ENCODE measurements around the gene FAM53B.

FAM53B gene

DNA sequence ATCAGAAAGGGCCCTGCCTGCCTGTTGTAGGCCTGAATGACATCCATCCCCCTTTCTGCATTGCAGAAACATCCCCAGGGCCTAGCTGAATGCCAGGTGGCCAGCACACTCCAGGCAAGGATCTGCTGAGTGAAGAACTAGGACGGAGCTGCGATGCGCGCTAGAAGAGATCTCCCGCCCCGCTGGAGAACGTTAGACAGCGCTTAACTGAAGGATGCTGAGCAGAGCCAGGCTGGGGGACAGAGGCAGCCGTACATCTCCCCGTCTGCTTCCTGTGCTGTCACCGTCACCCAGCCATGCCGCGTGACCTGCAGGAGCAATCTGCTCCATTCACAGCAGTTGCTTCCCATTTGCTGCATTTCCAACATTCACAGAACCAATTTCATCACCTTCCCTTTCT lies 73.3 kb downstream of the FAM53B start:
- peak overlapping the region; percentile 84 for H3K27ac Mint-ChIP-seq
- DNase-seq = no peak
- H3K9me3 Mint-ChIP-seq = no peaks in the 10 kb centered on the region
- peak; percentile 23 to 42 for ATAC-seq (replicated peaks)
- H3K27me3 Mint-ChIP-seq = no peaks in the 10 kb centered on the region
- peak overlapping the region in 1 of 2 donors; percentile 29 for H3K4me3 Mint-ChIP-seq
- peaks cover 10 to 16% of the 10 kb centered on the region in 2 donors for H3K36me3 Mint-ChIP-seq
- H3K4me1 Mint-ChIP-seq = peaks cover 55 to 91% of the 10 kb centered on the region in 2 donors

DNA sequence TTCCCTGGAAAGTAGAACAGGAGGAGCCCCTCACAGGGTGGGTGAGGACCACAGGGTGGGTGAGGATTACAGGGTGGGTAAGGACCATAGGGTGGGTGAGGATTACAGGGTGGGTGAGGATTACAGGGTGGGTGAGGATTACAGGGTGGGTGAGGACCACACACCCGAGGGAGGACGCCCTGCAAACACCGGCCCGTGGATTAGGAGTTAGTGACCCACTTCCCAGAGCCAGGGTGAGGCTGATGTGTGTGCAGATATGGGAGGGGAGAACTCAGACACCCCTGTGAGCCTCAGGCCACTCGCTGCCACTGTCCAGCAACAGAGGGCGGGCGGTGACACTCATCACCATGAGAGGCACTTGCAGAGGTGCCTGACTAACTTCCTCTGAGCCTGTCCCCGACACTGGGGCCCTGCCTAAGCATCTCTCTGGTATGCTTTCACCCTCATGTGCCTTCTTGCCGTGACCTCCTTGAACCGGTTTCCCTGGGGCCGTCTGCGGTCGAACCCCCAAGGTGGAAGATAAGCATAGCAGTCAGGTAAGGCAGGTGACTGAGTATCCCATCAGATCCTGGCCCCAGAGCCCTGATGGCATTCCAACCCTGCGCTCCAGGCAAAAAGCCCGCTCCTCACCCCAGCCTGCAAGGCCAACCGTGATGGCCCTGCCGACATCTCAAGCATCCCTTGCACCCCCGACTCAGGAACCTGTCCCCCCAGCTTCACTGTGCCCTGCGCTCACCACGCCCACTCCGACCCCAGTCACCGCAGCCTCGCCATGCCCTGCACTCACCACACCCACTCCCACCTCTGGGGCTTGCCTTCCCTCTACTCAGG lies 74.1 kb downstream of the FAM53B start:
- H3K27ac Mint-ChIP-seq = peak overlapping the region; percentile 84
- DNase-seq (no peak), ATAC-seq (replicated peaks) (no peak)
- H3K27me3 Mint-ChIP-seq = no peaks in the 10 kb centered on the region
- H3K4me1 Mint-ChIP-seq = peaks cover 54 to 90% of the 10 kb centered on the region in 2 donors
- peaks cover 13 to 14% of the 10 kb centered on the region in 2 donors for H3K36me3 Mint-ChIP-seq
- no peaks in the 10 kb centered on the region for H3K9me3 Mint-ChIP-seq
- no peak overlapping the region for H3K4me3 Mint-ChIP-seq

- Mint-ChIP-seq H3K27me3 (no peaks in the 10 kb centered on the region), H3K4me3 (no peak overlapping the region), H3K9me3 (no peaks in the 10 kb centered on the region), H3K27ac (peak overlapping the region; percentile 57), H3K36me3 (peaks cover 12 to 15% of the 10 kb centered on the region in 2 donors), H3K4me1 (peaks cover 50 to 90% of the 10 kb centered on the region in 2 donors)
- ATAC-seq (replicated peaks) (no peak), DNase-seq (no peak)
These were observed 74.9 kb downstream of the FAM53B start for GRCh38 chr10:124669141-124669823.

- no peak for ATAC-seq (replicated peaks)
- Mint-ChIP-seq H3K4me3 (no peak overlapping the region), H3K27me3 (no peaks in the 10 kb centered on the region), H3K4me1 (peaks cover 50 to 90% of the 10 kb centered on the region in 2 donors), H3K9me3 (no peaks in the 10 kb centered on the region), H3K36me3 (peaks cover 12 to 15% of the 10 kb centered on the region in 2 donors), H3K27ac (peak overlapping the region; percentile 86)
- no peak for DNase-seq
These were observed 75.6 kb downstream of the FAM53B start for GRCh38 chr10:124668517-124669051.

DNA sequence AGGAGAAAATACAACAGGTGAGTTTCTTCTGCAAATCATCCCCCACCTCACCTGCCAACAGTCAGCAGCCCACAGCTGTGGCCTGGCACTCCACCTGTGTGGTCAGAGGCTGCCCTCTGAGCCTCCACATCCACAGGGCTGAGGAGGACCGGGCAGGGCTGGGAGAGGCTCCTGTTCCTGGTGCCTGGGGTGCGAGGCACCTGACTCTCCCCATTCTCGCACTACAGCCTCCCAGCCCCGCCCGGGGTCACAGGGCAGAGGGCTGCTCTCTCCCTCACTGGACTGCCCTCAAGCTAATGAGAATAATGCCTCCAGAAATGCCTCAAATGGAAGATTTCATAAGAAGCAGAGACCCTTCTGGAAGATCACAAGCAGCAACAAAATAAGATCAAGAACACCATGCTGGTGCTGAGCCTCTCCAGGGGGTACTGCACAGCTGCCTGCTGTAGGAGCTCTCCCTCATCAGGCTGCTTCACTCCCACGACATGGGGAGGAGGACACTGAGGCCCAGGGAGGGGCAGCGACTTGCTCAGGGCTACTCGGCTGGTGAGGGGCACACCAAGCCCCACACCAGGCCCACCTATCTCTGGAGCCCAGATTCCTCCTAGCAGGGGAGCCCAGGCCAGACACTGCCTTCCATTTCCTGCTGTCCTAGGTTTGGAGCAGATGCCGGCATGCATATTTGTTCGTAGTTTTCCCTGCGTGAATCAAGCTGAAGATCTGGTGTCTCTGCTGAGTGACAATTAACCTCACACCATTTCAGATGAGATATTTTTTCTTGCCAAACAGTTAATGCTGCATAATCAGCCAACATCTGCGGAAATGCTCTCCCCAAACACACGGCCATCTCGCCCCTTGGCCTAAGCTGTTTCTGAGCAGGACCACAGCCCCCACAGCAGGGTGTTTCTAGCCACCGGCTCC lies 76.5 kb downstream of the FAM53B start:
- Mint-ChIP-seq H3K27ac (peak overlapping the region; percentile 86), H3K36me3 (peaks cover 15% of the 10 kb centered on the region in 2 donors), H3K4me1 (peaks cover 47 to 90% of the 10 kb centered on the region in 2 donors), H3K27me3 (no peaks in the 10 kb centered on the region), H3K4me3 (no peak overlapping the region), H3K9me3 (no peaks in the 10 kb centered on the region)
- DNase-seq (no peak), ATAC-seq (replicated peaks) (no peak)

- ATAC-seq (replicated peaks) (no peak), DNase-seq (no peak)
- peaks cover 15% of the 10 kb centered on the region in 2 donors for H3K36me3 Mint-ChIP-seq
- H3K27ac Mint-ChIP-seq = peak overlapping the region; percentile 47
- H3K4me3 Mint-ChIP-seq = no peak overlapping the region
- H3K9me3 Mint-ChIP-seq = no peaks in the 10 kb centered on the region
- peaks cover 46 to 89% of the 10 kb centered on the region in 2 donors for H3K4me1 Mint-ChIP-seq
- no peaks in the 10 kb centered on the region for H3K27me3 Mint-ChIP-seq
These were observed 77.7 kb downstream of the FAM53B start for GRCh38 chr10:124666494-124666893.

- no peak for ATAC-seq (replicated peaks)
- Mint-ChIP-seq H3K9me3 (no peaks in the 10 kb centered on the region), H3K4me1 (peaks cover 46 to 89% of the 10 kb centered on the region in 2 donors), H3K4me3 (no peak overlapping the region), H3K36me3 (peaks cover 14 to 15% of the 10 kb centered on the region in 2 donors), H3K27ac (peak overlapping the region; percentile 82), H3K27me3 (no peaks in the 10 kb centered on the region)
- no peak for DNase-seq
These were observed 78.2 kb downstream of the FAM53B start for GRCh38 chr10:124665980-124666379.

DNA sequence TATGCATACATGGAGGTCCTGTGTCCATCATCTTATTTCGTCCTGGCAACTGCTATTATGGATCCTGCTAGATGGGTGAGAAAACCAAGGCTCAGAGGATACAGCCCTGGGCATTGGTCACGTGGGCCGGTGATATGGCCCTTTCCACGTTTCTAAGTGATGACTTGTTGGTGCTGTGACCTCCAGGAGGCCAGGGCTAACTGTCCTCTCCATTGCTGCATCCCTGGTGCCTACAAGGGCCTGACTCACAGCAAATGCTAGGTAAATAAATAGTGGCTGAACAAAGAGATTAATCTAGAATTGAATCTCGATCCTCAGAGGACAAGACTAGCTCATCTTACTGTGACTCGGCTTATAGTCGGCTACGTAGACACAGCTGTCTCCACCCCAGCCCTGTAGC lies 78.6 kb downstream of the FAM53B start:
- no peaks in the 10 kb centered on the region for H3K27me3 Mint-ChIP-seq
- DNase-seq (no peak), ATAC-seq (replicated peaks) (no peak)
- H3K4me3 Mint-ChIP-seq = no peak overlapping the region
- peak overlapping the region; percentile 82 for H3K27ac Mint-ChIP-seq
- H3K4me1 Mint-ChIP-seq = peaks cover 42 to 88% of the 10 kb centered on the region in 2 donors
- H3K36me3 Mint-ChIP-seq = peaks cover 13% of the 10 kb centered on the region in 2 donors
- H3K9me3 Mint-ChIP-seq = no peaks in the 10 kb centered on the region

GRCh38 chr10:124665091-124665490 lies 79.1 kb downstream of the FAM53B start:
- Mint-ChIP-seq H3K9me3 (no peaks in the 10 kb centered on the region), H3K4me1 (peaks cover 42 to 88% of the 10 kb centered on the region in 2 donors), H3K36me3 (peaks cover 10 to 11% of the 10 kb centered on the region in 2 donors), H3K4me3 (no peak overlapping the region), H3K27ac (peak overlapping the region; percentile 82), H3K27me3 (no peaks in the 10 kb centered on the region)
- DNase-seq = no peak
- ATAC-seq (replicated peaks) = no peak

DNA sequence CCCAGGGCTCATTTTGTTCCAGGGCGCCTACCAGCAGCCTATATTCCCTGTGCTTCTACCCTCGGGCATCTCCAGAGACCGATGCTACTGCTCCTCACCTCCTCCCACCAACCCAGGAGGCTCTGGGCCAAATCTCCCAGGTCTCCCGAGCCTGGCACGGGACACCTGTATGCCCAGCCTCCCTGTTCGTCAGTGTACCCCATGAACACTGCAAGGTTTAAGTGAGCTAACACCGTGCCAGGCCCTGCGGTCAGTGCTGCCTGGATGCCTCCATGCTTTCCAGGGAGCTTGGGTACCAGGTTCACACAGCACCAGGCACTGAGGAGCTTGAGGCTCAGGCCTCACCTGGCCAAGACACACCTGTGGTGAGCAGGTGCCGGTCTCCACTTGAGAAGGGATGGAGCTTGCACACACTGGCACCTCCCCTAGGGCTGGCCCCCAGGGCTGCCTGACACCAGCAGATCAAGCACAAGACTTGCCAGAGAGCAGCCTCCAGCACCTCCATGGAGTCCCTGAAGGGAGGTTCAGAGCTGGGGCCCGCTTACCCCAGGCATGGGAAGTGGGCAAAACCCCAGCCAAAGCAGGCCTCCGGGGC lies 80.3 kb downstream of the FAM53B start:
- Mint-ChIP-seq H3K27ac (peak overlapping the region; percentile 14), H3K9me3 (no peaks in the 10 kb centered on the region), H3K4me1 (peaks cover 48 to 90% of the 10 kb centered on the region in 2 donors)

DNA sequence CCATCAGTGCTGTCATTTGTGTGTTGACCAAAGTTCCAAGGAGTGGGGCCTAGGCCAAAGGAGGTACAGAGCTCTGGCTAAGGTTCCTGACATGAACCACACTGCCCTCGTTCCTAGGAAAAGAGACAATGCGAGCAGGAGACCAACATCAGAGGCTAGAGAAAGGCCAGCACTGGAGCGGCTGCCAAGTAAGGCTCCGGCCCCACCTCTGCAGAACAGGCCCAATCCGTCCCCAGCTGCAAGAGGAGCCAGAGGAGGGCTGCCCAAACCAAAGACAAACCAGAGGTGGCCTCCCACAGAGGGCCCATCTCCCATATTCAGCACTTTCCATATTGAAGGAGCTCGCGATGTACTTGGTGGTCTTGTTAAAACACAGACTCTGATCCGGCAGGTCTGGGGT lies 81.0 kb downstream of the FAM53B start:
- Mint-ChIP-seq H3K27ac (peak overlapping the region; percentile 57), H3K27me3 (no peaks in the 10 kb centered on the region), H3K9me3 (no peaks in the 10 kb centered on the region), H3K36me3 (peaks cover 11 to 13% of the 10 kb centered on the region in 2 donors), H3K4me1 (peaks cover 52 to 90% of the 10 kb centered on the region in 2 donors), H3K4me3 (no peak overlapping the region)
- ATAC-seq (replicated peaks) (no peak), DNase-seq (no peak)

More for the DNA sequence above, 80.3 kb downstream of the FAM53B start:
- H3K4me3 Mint-ChIP-seq = no peak overlapping the region
- no peak for ATAC-seq (replicated peaks)
- H3K27me3 Mint-ChIP-seq = no peaks in the 10 kb centered on the region
- peaks cover 11 to 13% of the 10 kb centered on the region in 2 donors for H3K36me3 Mint-ChIP-seq
- no peak for DNase-seq

DNA sequence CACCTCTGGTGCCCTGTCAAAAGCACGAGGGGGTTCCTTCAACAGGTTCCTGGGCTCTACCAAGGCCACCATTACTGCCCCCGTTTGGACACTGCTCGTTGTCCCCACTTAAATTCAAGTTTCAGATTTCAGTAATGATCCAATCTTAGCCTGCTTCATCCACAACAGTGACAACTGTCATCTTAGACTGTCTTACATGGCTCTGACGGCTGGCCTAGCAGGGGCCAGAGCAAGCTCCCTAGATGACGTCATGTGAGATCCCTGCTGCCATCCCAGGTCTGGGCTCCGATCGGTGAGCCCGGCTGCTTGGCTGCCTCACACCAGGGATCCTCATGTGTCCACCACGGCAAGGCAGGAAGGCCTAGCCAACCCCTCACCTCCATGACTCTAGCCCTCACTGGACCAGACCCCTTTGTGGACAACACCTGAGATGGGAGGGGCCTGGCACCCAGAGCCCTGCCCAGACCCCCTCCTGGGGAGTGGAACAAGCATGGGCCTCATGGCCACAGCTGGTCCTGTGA lies 82.5 kb downstream of the FAM53B start:
- no peaks in the 10 kb centered on the region for H3K27me3 Mint-ChIP-seq
- peaks cover 50 to 86% of the 10 kb centered on the region in 2 donors for H3K4me1 Mint-ChIP-seq
- H3K27ac Mint-ChIP-seq = peak overlapping the region; percentile 88
- H3K9me3 Mint-ChIP-seq = no peaks in the 10 kb centered on the region
- H3K36me3 Mint-ChIP-seq = peaks cover 10 to 12% of the 10 kb centered on the region in 2 donors
- no peak overlapping the region for H3K4me3 Mint-ChIP-seq
- DNase-seq (no peak), ATAC-seq (replicated peaks) (no peak)

DNA sequence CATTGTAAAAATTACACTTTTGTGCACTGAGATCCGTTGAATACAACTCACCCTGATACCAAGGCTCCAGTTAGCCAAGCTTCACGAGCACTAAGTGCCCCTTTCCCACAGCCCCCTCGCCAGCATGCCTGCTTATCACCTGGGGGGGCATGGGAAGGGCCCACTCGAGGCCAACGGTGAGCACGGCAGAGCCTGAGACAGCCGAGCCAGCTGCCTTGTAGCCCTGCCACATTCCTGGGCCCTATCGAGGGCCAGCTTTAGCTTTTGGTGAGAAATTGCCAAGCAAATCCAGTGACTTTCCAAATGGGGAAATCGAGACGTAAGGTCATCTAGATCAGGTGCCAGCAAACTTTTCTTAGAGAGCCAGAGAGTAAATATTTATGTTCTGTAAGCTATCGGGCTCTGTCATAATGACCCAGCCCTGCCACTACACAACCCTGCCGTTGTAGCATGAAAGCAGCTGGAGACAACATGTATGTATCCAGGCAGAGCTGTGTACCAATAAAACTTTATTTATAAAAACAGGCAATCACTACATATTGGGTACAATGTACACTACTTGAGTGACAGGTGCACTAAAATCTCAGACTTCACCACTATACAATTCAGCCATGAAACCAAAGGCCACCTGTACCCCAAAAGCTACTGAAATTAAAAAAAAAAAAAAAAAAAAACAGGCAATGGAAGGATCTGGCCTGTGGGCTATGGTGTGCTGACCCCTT lies 83.6 kb downstream of the FAM53B start:
- H3K9me3 Mint-ChIP-seq = no peaks in the 10 kb centered on the region
- H3K4me3 Mint-ChIP-seq = no peak overlapping the region
- H3K27ac Mint-ChIP-seq = peak overlapping the region; percentile 88
- DNase-seq = no peak
- no peak for ATAC-seq (replicated peaks)
- peaks cover 57 to 89% of the 10 kb centered on the region in 2 donors for H3K4me1 Mint-ChIP-seq
- H3K27me3 Mint-ChIP-seq = no peaks in the 10 kb centered on the region
- H3K36me3 Mint-ChIP-seq = peaks cover 16 to 17% of the 10 kb centered on the region in 2 donors
